Breast epithelium (tissue), 4 donors: ENCODE results near the gene NOL3. TPM values are rescaled to one million over a fixed set of nuclear protein-coding genes. Genes with fewer than 3 reads are reported as not detected.

Experiments used
- DNase-seq, 2 donors: peaks; one replicate each; pipeline ENCODE4 v3.0.0-alpha.2; 2019; ENCODE audit warnings: low spot score in 2 of 2
- H3K27ac ChIP-seq, 2 donors: fragments of 200-600 bp; sonication (generic) in 1 of 2; one replicate each; pipeline ENCODE4 v1.5.1; 2016 to 2019; ENCODE audit warnings: mild to moderate bottlenecking in 1 of 2
- H3K27me3 ChIP-seq, 2 donors: fragments of 200-600 bp; sonication (generic) in 1 of 2; one replicate each; pipeline versions ENCODE4 v1.5.1 to v1.6.0; 2017 to 2019; ENCODE audit warnings: control low read depth in 1 of 2, mild to moderate bottlenecking in 1 of 2
- H3K36me3 ChIP-seq: fragments of 200-600 bp; one replicate; pipeline ENCODE4 v1.5.1; 2019
- H3K4me1 ChIP-seq, 2 donors: fragments of 200-600 bp; sonication (generic); one replicate each; pipeline ENCODE4 v1.5.1; 2016 to 2019; ENCODE audit warnings: control low read depth in 1 of 2
- H3K4me3 ChIP-seq, 3 donors: fragments of 200-600 bp; sonication (generic); 1 replicate in 2 of 3; 2 replicates in 1 of 3; pipeline ENCODE4 v1.5.1; 2016 to 2019; ENCODE audit warnings: mild to moderate bottlenecking in 3 of 3, moderate library complexity in 2 of 3
- H3K9me3 ChIP-seq, 2 donors: fragments of 200-600 bp; sonication (generic) in 1 of 2; one replicate each; pipeline ENCODE4 v1.5.1; 2016 to 2019; ENCODE audit warnings: control low read depth in 1 of 2
- POLR2A ChIP-seq: fragments of 450-650 bp; IDR thresholded peaks from one replicate; pipeline ENCODE4 v1.6.1; 2016; ENCODE audit warnings: antibody characterized with exemption, mild to moderate bottlenecking, moderate library complexity
- POLR2AphosphoS5 ChIP-seq, 3 donors: sonication (generic); formaldehyde crosslinking; IDR thresholded peaks; one replicate each; pipeline ENCODE4 v1.6.1; 2017; ENCODE audit warnings: antibody characterized with exemption in 3 of 3
- intact Hi-C: fragments of 100-400 bp; cut with DNase I; formaldehyde crosslinking; loops from one replicate; pipeline ENCODE4 v1.15.1; 2023; ENCODE audit warnings: low total_unique reads
- total RNA-seq, 3 donors: library from RNA; depleted of rRNA; stranded (reverse); fragments of >200 nt; gene quantifications; one replicate each; pipeline ENCODE4 v1.1.0, GENCODE V29; 2016
- TF ChIP-seq, protein P1 (sequence below), 3 donors: fragments of 450-650 bp; IDR thresholded peaks; one replicate each; pipeline ENCODE4 v1.5.1; 2016 to 2017; ENCODE audit warnings: antibody characterized with exemption in 3 of 3, mild to moderate bottlenecking in 3 of 3, moderate library complexity in 3 of 3

The NOL3 gene
- total RNA-seq, 3 donors from 2014 or later = 39.7 to 87.7 (median 45.9) TPM

DNA sequence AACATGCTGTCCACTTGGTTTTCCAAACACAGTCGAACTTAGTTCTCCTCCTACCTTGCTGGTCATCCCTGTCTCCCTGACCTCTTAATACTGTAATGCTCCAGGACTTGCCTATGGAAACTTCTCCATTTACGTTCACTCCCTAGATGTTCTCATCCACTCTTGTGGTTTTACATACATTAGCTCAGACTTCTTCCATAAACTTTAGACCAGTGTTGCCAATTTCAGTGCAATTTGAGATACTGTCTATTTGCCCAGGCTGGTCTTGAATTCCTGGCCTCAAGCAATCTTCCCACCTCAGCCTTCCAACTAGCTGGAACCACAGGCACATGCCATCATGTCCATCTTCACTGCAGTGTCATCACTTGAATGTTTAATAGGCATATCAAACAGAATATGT is 11.9 kb downstream of the NOL3 start:
- TF ChIP-seq POLR2A (no peak), POLR2AphosphoS5 (IDR thresholded peaks at IDR 0.05) (no peak)
- TF ChIP-seq, protein P1, sequence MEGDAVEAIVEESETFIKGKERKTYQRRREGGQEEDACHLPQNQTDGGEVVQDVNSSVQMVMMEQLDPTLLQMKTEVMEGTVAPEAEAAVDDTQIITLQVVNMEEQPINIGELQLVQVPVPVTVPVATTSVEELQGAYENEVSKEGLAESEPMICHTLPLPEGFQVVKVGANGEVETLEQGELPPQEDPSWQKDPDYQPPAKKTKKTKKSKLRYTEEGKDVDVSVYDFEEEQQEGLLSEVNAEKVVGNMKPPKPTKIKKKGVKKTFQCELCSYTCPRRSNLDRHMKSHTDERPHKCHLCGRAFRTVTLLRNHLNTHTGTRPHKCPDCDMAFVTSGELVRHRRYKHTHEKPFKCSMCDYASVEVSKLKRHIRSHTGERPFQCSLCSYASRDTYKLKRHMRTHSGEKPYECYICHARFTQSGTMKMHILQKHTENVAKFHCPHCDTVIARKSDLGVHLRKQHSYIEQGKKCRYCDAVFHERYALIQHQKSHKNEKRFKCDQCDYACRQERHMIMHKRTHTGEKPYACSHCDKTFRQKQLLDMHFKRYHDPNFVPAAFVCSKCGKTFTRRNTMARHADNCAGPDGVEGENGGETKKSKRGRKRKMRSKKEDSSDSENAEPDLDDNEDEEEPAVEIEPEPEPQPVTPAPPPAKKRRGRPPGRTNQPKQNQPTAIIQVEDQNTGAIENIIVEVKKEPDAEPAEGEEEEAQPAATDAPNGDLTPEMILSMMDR (IDR thresholded peaks at IDR 0.05) = no peak
- H3K36me3 ChIP-seq = no peaks in the 10 kb centered on the region
- H3K27ac ChIP-seq = no peak overlapping the region
- intact Hi-C loops = no loop called here
- H3K4me3 ChIP-seq = no peak overlapping the region
- H3K27me3 ChIP-seq = no peaks in the 10 kb centered on the region
- H3K4me1 ChIP-seq = peaks cover 7 to 14% of the 10 kb centered on the region in 2 donors
- DNase-seq = no peak
- H3K9me3 ChIP-seq = no peaks in the 10 kb centered on the region

DNA sequence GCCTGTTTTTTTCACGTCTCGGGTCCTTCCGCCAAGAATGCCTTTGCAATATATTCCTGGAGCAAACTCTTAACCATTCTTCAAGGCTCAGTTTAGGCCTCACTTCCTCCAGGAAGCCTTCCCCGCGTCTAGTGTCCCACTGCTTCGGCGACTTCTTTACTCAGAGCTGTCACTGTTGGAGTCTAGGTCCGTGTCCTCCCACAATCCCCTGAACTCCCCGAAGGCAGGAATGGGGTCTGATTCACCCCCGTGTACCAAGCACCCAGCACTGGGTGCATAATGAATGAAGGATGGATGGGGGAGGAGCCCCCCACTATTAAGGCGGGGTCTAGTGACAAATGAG is 12.9 kb downstream of the NOL3 start:
- TF ChIP-seq POLR2AphosphoS5 (IDR thresholded peaks at IDR 0.05) = no peak
- TF ChIP-seq POLR2A = no peak
- TF ChIP-seq, protein P1 (IDR thresholded peaks at IDR 0.05) = no peak
- intact Hi-C loops = no loop called here
- Histone ChIP-seq H3K4me1 (peaks cover 7 to 9% of the 10 kb centered on the region in 2 donors), H3K27me3 (no peaks in the 10 kb centered on the region), H3K9me3 (no peaks in the 10 kb centered on the region), H3K4me3 (peak overlapping the region; percentile 76 to 82 (median 78)), H3K27ac (peak overlapping the region; percentile 99), H3K36me3 (no peaks in the 10 kb centered on the region)
- DNase-seq = no peak

DNA sequence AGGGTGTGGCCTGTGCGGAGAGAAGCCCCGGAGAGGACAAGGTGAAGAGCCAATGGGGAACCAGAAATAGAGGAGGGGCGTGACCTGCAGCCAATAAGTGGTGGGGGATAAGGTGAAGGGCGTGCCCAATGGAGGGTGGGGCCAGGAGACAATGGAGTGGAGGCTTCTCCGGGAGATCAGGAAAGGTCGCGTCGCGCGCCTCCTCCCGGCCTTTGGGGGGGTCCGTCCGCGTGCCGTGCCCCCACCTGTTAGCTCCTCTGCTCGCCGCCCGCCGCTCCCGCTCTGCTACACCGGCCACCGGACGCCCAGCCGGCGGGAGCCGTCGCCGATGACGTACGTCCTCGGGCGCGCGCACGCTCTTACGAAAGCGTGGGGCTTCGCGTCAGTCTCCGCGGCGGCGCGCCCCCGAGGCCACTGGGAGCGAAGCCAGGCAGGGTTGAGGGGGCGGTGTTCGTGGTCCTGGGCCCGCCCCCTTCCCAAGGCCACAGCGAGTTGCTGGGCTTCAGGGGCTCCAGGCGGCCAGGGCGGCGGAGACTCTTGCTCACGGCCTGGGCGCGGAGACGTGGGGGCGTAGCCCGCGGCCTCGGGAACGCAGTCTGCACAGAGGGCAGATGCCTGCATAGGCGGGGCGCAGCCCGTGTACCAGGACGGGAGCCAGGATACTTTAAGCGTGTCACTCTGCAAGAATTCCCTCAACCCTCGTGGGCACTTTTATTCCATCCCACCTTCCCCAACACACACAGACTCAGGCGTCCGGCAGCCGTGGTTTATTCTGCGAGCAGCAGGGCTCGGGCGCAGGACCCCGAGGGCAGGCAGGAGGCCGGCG is 13.5 kb downstream of the NOL3 start, which contains the start of gene MATCAP1:
Gene MATCAP1 (minus strand): TSS at position 337 of the 826 bp plus-strand sequence. CDS start 3,353 bp downstream, outside the sequence.
- peak; percentile 91 to 97 for DNase-seq
- H3K27me3 ChIP-seq = no peaks in the 10 kb centered on the region
- intact Hi-C loops = no loop called here
- H3K4me3 ChIP-seq = peak within 1 kb of the TSS; percentile 76 to 82 (median 78)
- peaks cover 7 to 9% of the 10 kb centered on the region in 2 donors for H3K4me1 ChIP-seq
- no peaks in the 10 kb centered on the region for H3K36me3 ChIP-seq
- no peaks in the 10 kb centered on the region for H3K9me3 ChIP-seq
- TF ChIP-seq, protein P1 (IDR thresholded peaks at IDR 0.05) = peak in 1 of 3 donors; percentile 8
- TF ChIP-seq POLR2AphosphoS5 (IDR thresholded peaks at IDR 0.05) = peak; percentile 79 to 87 (median 80)
- peak; percentile 12 for TF ChIP-seq POLR2A
- peak within 1 kb of the TSS; percentile 99 for H3K27ac ChIP-seq

DNA sequence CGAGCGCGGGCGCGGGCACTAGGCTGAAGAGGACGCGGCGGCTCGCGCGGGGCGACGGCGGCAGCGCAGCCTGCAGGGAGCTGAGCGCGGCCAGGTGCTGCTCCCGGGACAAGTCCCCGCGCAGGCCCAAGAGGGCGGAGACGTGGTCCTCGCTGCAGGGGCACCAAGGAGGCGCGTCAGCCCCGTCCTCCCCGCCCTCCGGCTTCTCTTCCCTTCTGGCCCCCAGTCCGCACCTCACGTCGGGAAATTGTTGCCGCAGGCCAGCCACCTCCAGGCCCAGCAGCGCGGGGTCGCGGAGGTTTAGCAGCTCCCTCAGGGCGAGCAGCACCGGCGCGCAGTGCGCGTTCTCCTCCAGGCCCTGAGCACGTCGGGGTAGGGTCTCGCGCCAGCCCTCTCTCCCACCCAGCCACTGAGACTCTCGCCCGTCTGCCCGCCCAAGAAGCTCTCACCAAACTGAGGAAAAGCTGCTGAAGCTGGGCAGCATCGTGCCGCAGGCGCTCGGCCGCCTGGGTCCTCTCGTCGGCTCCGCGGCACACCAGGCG is 14.2 kb downstream of the NOL3 start:
- Histone ChIP-seq H3K27me3 (no peaks in the 10 kb centered on the region), H3K9me3 (no peaks in the 10 kb centered on the region), H3K4me1 (peaks cover 7 to 9% of the 10 kb centered on the region in 2 donors), H3K27ac (peak overlapping the region; percentile 99), H3K4me3 (peak overlapping the region; percentile 76 to 82 (median 78)), H3K36me3 (no peaks in the 10 kb centered on the region)
- TF ChIP-seq, protein P1 (IDR thresholded peaks at IDR 0.05) = no peak
- TF ChIP-seq POLR2AphosphoS5 (IDR thresholded peaks at IDR 0.05) (no peak), POLR2A (no peak)
- no peak for DNase-seq
- intact Hi-C loops = no loop called here
